Osteocyte (in vitro differentiated cells): ENCODE results near the gene SUN1. TPM values are rescaled to one million over a fixed set of nuclear protein-coding genes. Genes with fewer than 3 reads are reported as not detected.

ENCODE experiments used
- DNase-seq: peaks from one replicate; pipeline ENCODE4 v3.0.0; 2021; ENCODE audit warnings: mixed read lengths; ENCODE audit not compliant: unreplicated experiment; ENCODE audit errors: extremely low spot score
- H3K27ac Mint-ChIP-seq: one replicate; pipeline ENCODE4 v1.8.0; 2021; ENCODE audit warnings: mild to moderate bottlenecking, mixed read lengths; ENCODE audit not compliant: unreplicated experiment
- H3K27me3 Mint-ChIP-seq: one replicate; pipeline ENCODE4 v1.8.0; 2021; ENCODE audit warnings: mixed read lengths; ENCODE audit not compliant: unreplicated experiment
- H3K36me3 Mint-ChIP-seq: one replicate; pipeline ENCODE4 v1.8.0; 2021; ENCODE audit warnings: mixed read lengths; ENCODE audit not compliant: unreplicated experiment
- H3K4me1 Mint-ChIP-seq: one replicate; pipeline ENCODE4 v1.8.0; 2021; ENCODE audit warnings: mixed read lengths; ENCODE audit not compliant: unreplicated experiment
- H3K4me3 Mint-ChIP-seq: one replicate; pipeline ENCODE4 v1.8.0; 2021; ENCODE audit warnings: mild to moderate bottlenecking, moderate library complexity, mixed read lengths; ENCODE audit not compliant: unreplicated experiment
- H3K9me3 Mint-ChIP-seq: one replicate; pipeline ENCODE4 v1.8.0; 2021; ENCODE audit warnings: mixed read lengths; ENCODE audit not compliant: unreplicated experiment
- CTCF ChIP-seq: fragments of 200-600 bp; sonication (generic); IDR thresholded peaks from 2 replicates; pipeline ENCODE4 v1.5.0; 2021; ENCODE audit warnings: antibody characterized with exemption, mild to moderate bottlenecking, moderate library complexity
- total RNA-seq: library from RNA; stranded (reverse); gene quantifications from 2 replicates; pipeline ENCODE4 v1.2.1, GENCODE V29; 2021

Gene SUN1
- total RNA-seq, 1 donor from 2014 or later, result 212 TPM

GRCh38 chr7:876077-876971 is 44.0 kb downstream of the SUN1 start, which contains the start of gene GET4:
Gene GET4, plus strand, starts transcription at chr7:876554. Its CDS starts 92 bp downstream, at chr7:876646.
- TF ChIP-seq CTCF, result peak; percentile 18
- Mint-ChIP-seq H3K27ac (peak within 1 kb of the TSS; percentile 85), H3K36me3 (peaks cover 20% of the 10 kb centered on the region), H3K4me3 (peak within 1 kb of the TSS; percentile 89), H3K9me3 (no peaks in the 10 kb centered on the region), H3K27me3 (no peaks in the 10 kb centered on the region), H3K4me1 (peaks cover 20% of the 10 kb centered on the region)
- peak; percentile 100 for DNase-seq

GRCh38 chr7:876972-877311 is 44.7 kb downstream of the SUN1 start:
- peak overlapping the region; percentile 85 for H3K27ac Mint-ChIP-seq
- no peaks in the 10 kb centered on the region for H3K9me3 Mint-ChIP-seq
- peaks cover 16% of the 10 kb centered on the region for H3K36me3 Mint-ChIP-seq
- peak overlapping the region; percentile 89 for H3K4me3 Mint-ChIP-seq
- no peaks in the 10 kb centered on the region for H3K27me3 Mint-ChIP-seq
- H3K4me1 Mint-ChIP-seq, result peaks cover 22% of the 10 kb centered on the region
- TF ChIP-seq CTCF, result no peak
- no peak for DNase-seq

- H3K27ac Mint-ChIP-seq, result peak overlapping the region; percentile 85
- peak overlapping the region; percentile 89 for H3K4me3 Mint-ChIP-seq
- no peaks in the 10 kb centered on the region for H3K9me3 Mint-ChIP-seq
- no peak for TF ChIP-seq CTCF
- H3K4me1 Mint-ChIP-seq, result peaks cover 24% of the 10 kb centered on the region
- DNase-seq, result no peak
- H3K36me3 Mint-ChIP-seq, result peaks cover 11% of the 10 kb centered on the region
- no peaks in the 10 kb centered on the region for H3K27me3 Mint-ChIP-seq
These were observed 45.3 kb downstream of the SUN1 start for GRCh38 chr7:877312-878232.

GRCh38 chr7:879093-879492 is 46.8 kb downstream of the SUN1 start:
- no peak for TF ChIP-seq CTCF
- no peaks in the 10 kb centered on the region for H3K27me3 Mint-ChIP-seq

More at GRCh38 chr7:879093-879492, 46.8 kb downstream of the SUN1 start:
- Mint-ChIP-seq H3K9me3 (no peaks in the 10 kb centered on the region), H3K36me3 (peaks cover 3% of the 10 kb centered on the region), H3K27ac (no peak overlapping the region), H3K4me1 (peaks cover 20% of the 10 kb centered on the region), H3K4me3 (peak overlapping the region; percentile 42)
- DNase-seq, result no peak
